Activated CD8-positive, alpha-beta T cell treated with anti-CD3 and anti-CD28 coated beads, Interleukin-2, amount 10 ng/mL, durations not matched to agents 7 days and 5 days (primary cell): ENCODE results near the gene DNAJC12. TPM values are rescaled to one million over a fixed set of nuclear protein-coding genes. Genes with fewer than 3 reads are reported as not detected.
A peak's percentile ranks its signal among the peaks of the same experiment; 100 is the strongest.

Experiments used
- ATAC-seq: fragments of 150-1000 bp; cut with Tn5 transposase; one replicate; pipeline ENCODE4 v1.10.0; 2021; ENCODE audit warnings: moderate library complexity
- CTCF ChIA-PET: fragments of 350-600 bp; sonication (Branson Sonifier 250); formaldehyde crosslinking; loops from one replicate; lab custom pipeline; 2021; ENCODE audit warnings: antibody characterized with exemption; lab: Charles Lee
- POLR2A ChIA-PET: fragments of 350-600 bp; sonication (Branson Sonifier 250); formaldehyde crosslinking; loops from one replicate; lab custom pipeline; 2021; ENCODE audit warnings: antibody characterized with exemption; lab: Charles Lee
- DNase-seq: peaks from one replicate; pipeline ENCODE4 v3.0.0-alpha.2; 2020
- H3K27ac Mint-ChIP-seq: one replicate; pipeline ENCODE4 v1.8.0; 2021; ENCODE audit warnings: mild to moderate bottlenecking, mixed read lengths
- H3K27me3 Mint-ChIP-seq: one replicate; pipeline ENCODE4 v1.8.0; 2021; ENCODE audit warnings: low read depth, mixed read lengths
- H3K36me3 Mint-ChIP-seq: one replicate; pipeline ENCODE4 v1.8.0; 2021; ENCODE audit warnings: low read depth, mixed read lengths
- H3K4me1 Mint-ChIP-seq: one replicate; pipeline ENCODE4 v1.8.0; 2021; ENCODE audit warnings: low read depth, mixed read lengths
- H3K4me3 Mint-ChIP-seq: one replicate; pipeline ENCODE4 v1.8.0; 2021; ENCODE audit warnings: mild to moderate bottlenecking, mixed read lengths
- H3K9me3 Mint-ChIP-seq: one replicate; pipeline ENCODE4 v1.8.0; 2022; ENCODE audit warnings: mixed read lengths; ENCODE audit not compliant: insufficient read depth
- total RNA-seq, 2 experiments: library from RNA; stranded (reverse); gene quantifications; one replicate each; pipeline ENCODE4 v1.2.3, GENCODE V29; 2021

Gene DNAJC12
- total RNA-seq, 2 experiments from 2014 or later = 2.6 to 3.0 TPM

DNA sequence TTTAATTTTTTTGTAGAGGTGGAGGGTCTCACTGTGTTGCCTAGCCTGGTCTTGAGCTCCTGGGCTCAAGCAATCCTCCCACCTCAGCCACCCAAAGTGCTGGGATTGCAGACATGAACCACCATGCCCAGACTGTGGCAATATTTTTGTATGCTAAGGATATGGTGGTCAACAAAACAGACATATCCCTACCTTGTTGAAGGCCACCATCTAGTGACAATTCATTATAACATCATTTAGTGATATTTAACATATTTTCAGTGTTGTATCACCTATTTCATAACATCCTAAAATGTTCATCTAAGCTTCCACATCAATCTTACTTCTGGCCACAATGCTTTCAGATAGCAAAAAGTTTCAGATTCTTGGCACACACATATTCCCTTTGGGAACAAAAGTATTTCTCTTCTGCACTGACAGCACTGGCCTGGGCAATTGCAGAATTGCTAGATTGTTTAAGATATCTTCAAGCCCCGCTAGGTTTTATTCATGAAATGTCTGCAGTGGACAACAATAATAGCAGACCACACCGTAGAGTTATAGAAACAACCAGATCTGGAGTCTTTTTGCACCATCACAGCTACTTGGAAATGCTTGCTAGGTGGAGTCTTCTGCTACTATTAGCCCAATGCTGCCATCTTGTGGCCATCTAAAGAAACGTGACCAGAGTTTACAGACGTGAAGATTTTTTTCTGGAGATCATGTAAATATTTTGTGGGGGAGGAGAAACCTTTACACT lies 58.4 kb downstream of the DNAJC12 start:
- no peaks in the 10 kb centered on the region for H3K27me3 Mint-ChIP-seq
- no peaks in the 10 kb centered on the region for H3K9me3 Mint-ChIP-seq
- H3K27ac Mint-ChIP-seq = no peak overlapping the region
- no peak overlapping the region for H3K4me3 Mint-ChIP-seq
- ATAC-seq (peak; percentile 75), DNase-seq (peak; percentile 86)
- CTCF ChIA-PET = interaction anchor here (0.7 to 8.6 kb wide), 42 partner anchors 9 to 1606 kb away, joined by 3 to 295 read pairs (median 5); partner anchors contain the start of gene CTNNA3
- peaks cover 46% of the 10 kb centered on the region for H3K4me1 Mint-ChIP-seq
- H3K36me3 Mint-ChIP-seq = no peaks in the 10 kb centered on the region
- POLR2A ChIA-PET = interaction anchor here (0.6 to 1.8 kb wide), 4 partner anchors 9 to 98 kb away, joined by 5 to 7 read pairs (median 6); no protein-coding TSS in a partner anchor

DNA sequence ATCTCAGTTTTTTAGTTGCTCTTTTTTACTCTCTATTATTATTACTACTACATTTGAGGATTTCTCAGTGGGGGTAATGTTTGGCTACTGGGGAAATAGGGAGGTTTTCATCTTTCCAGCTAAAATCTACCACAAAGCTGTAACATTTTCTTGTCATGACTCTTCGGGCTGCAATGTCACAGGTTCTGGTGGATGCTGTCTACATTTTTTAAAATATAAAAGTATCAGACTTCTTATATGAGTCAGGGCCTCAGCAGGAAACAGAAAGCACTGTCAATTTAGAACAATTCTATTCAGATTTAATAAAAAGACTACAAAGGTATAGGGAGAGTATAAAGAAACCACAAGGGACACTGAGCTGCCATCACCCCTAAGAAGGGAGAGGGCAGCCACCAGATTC lies 61.6 kb downstream of the DNAJC12 start:
- DNase-seq = no peak
- CTCF ChIA-PET = interaction anchor here (0.8 to 8.6 kb wide), 4 partner anchors 9 to 112 kb away, joined by 3 to 295 read pairs (median 102); partner anchors contain the start of gene CTNNA3
- H3K4me3 Mint-ChIP-seq = no peak overlapping the region
- no peaks in the 10 kb centered on the region for H3K36me3 Mint-ChIP-seq
- no peak for ATAC-seq
- H3K4me1 Mint-ChIP-seq = peaks cover 51% of the 10 kb centered on the region
- peaks cover 5% of the 10 kb centered on the region for H3K9me3 Mint-ChIP-seq
- POLR2A ChIA-PET = no interaction called here
- H3K27me3 Mint-ChIP-seq = no peaks in the 10 kb centered on the region
- H3K27ac Mint-ChIP-seq = no peak overlapping the region

DNA sequence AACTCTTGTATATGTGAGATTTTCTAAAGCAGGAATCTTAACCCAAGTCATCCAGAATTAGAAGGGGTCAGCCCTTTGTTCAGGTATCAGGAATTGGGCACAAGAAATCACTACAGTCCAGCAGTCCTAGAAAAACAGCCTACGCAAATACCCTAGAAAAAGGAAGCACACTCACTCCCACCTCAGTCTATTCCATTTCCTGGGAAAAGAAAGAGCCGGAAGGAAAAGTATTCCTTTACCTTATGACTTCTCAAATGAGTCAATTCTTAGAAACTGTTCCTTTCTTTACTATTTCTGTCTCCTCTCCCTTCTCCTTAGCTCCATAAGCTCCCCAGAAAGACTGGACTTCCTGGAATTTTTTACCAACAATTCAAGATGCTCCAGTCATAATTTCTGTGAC lies 62.7 kb downstream of the DNAJC12 start:
- no peak for DNase-seq
- Mint-ChIP-seq H3K27ac (no peak overlapping the region), H3K9me3 (peaks cover 5% of the 10 kb centered on the region), H3K4me3 (no peak overlapping the region), H3K36me3 (peaks cover 5% of the 10 kb centered on the region), H3K27me3 (no peaks in the 10 kb centered on the region), H3K4me1 (peaks cover 54% of the 10 kb centered on the region)
- no peak for ATAC-seq
- ChIA-PET POLR2A (no interaction called here), CTCF (interaction anchor here (5.3 to 8.6 kb wide), 2 partner anchors 13 to 78 kb away, joined by 98 to 295 read pairs; partner anchors contain the start of gene CTNNA3)

DNA sequence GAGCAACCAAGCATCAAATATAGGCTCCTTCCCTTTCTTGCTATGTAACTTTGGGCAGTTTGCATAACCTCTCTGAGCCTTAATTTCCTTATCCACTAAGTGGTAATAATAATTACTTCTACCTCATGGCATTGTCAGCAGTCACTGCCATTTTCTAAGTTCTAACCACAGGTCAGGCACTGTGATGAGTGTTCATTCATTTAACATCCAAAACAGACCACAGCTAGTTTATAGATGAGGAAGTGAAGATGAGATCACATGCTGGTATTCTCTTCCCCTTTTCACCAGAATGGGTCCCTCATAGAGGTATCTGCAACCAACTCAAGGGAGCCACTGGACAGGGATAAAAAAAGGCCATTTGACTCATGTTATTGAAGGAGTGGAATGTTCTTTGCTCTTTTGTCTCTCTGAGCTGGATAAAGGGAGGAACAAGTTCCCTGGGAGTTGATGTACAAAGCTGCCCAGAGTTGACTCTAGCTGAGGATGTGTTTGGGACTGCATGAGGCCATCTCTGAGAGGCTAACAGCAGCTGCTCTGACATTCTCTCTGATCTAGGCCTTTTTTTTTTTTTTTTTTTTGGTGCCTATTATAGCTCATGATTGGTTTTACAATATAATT lies 65.0 kb downstream of the DNAJC12 start:
- peak overlapping the region; percentile 46 for H3K27ac Mint-ChIP-seq
- POLR2A ChIA-PET = interaction anchor here (0.9 to 1.8 kb wide), 6 partner anchors 9 to 113 kb away, joined by 3 to 13 read pairs (median 4); no protein-coding TSS in a partner anchor

GRCh38 chr10:67772151-67772550 lies 65.8 kb downstream of the DNAJC12 start:
- Mint-ChIP-seq H3K27me3 (no peaks in the 10 kb centered on the region), H3K9me3 (peaks cover 5% of the 10 kb centered on the region), H3K27ac (peak overlapping the region; percentile 95), H3K36me3 (peaks cover 10% of the 10 kb centered on the region), H3K4me3 (no peak overlapping the region), H3K4me1 (peaks cover 55% of the 10 kb centered on the region)
- ATAC-seq = no peak
- DNase-seq = no peak
- POLR2A ChIA-PET = interaction anchor here (1.8 to 2.1 kb wide), 2 partner anchors 12 to 114 kb away, joined by 5 to 7 read pairs; no protein-coding TSS in a partner anchor
- CTCF ChIA-PET = interaction anchor here (2.2 to 3.6 kb wide), 4 partner anchors 7 to 75 kb away, joined by 10 to 49 read pairs (median 20); partner anchors contain the start of gene CTNNA3

More for the DNA sequence above, 65.0 kb downstream of the DNAJC12 start:
- ATAC-seq = peak; percentile 61
- Mint-ChIP-seq H3K4me1 (peaks cover 54% of the 10 kb centered on the region), H3K9me3 (peaks cover 5% of the 10 kb centered on the region), H3K36me3 (peaks cover 10% of the 10 kb centered on the region), H3K4me3 (no peak overlapping the region), H3K27me3 (no peaks in the 10 kb centered on the region)
- DNase-seq = no peak
- CTCF ChIA-PET = interaction anchor here (0.5 to 3.3 kb wide), 8 partner anchors 9 to 252 kb away, joined by 3 to 22 read pairs (median 8); partner anchors contain the start of gene CTNNA3

- peak overlapping the region; percentile 60 for H3K4me3 Mint-ChIP-seq
- no peaks in the 10 kb centered on the region for H3K27me3 Mint-ChIP-seq
- ChIA-PET CTCF (interaction anchor here (1.0 to 3.6 kb wide), 9 partner anchors 8 to 106 kb away, joined by 3 to 49 read pairs (median 6); no protein-coding TSS in a partner anchor), POLR2A (interaction anchor here (0.8 to 2.1 kb wide), 6 partner anchors 9 to 158 kb away, joined by 3 to 7 read pairs (median 4); no protein-coding TSS in a partner anchor)
- H3K27ac Mint-ChIP-seq = peak overlapping the region; percentile 95
- peaks cover 5% of the 10 kb centered on the region for H3K9me3 Mint-ChIP-seq
- H3K36me3 Mint-ChIP-seq = peaks cover 10% of the 10 kb centered on the region
- ATAC-seq (peak; percentile 70), DNase-seq (peak; percentile 72)
- H3K4me1 Mint-ChIP-seq = peaks cover 59% of the 10 kb centered on the region
Observed at GRCh38 chr10:67771200-67771599, 66.8 kb downstream of the DNAJC12 start.

GRCh38 chr10:67770537-67770936 lies 67.5 kb downstream of the DNAJC12 start:
- H3K4me3 Mint-ChIP-seq = peak overlapping the region; percentile 32
- H3K36me3 Mint-ChIP-seq = peaks cover 13% of the 10 kb centered on the region
- peaks cover 63% of the 10 kb centered on the region for H3K4me1 Mint-ChIP-seq
- DNase-seq (no peak), ATAC-seq (no peak)
- H3K9me3 Mint-ChIP-seq = peaks cover 5% of the 10 kb centered on the region
- CTCF ChIA-PET = interaction anchor here (1.5 to 3.6 kb wide), 8 partner anchors 9 to 105 kb away, joined by 5 to 49 read pairs (median 11); no protein-coding TSS in a partner anchor
- no peaks in the 10 kb centered on the region for H3K27me3 Mint-ChIP-seq
- POLR2A ChIA-PET = interaction anchor here (0.8 to 2.1 kb wide), 5 partner anchors 9 to 157 kb away, joined by 3 to 7 read pairs (median 4); no protein-coding TSS in a partner anchor
- peak overlapping the region; percentile 95 for H3K27ac Mint-ChIP-seq

DNA sequence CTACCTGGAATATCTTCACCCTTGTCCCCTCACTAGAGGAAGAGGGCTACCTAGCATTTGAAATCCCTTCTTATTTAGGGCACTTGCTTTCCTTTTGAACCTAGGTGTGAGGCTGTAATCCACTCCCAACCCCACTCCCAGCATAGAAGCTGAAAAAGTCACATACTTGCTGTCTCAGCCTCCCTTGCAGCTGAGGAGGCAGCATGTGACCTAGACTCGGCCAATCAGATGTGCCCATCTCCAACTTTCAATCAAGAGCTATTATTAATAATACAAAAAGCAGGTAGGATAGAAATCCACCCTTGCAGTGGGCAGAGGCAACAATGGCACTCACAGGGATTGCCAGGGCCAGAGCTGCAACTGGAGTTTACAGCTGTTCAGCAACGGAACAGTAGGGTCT lies 70.7 kb downstream of the DNAJC12 start:
- no peak for DNase-seq
- H3K4me1 Mint-ChIP-seq = peaks cover 61% of the 10 kb centered on the region
- no peak overlapping the region for H3K27ac Mint-ChIP-seq
- no peak overlapping the region for H3K4me3 Mint-ChIP-seq
- ATAC-seq = no peak
- H3K36me3 Mint-ChIP-seq = peaks cover 24% of the 10 kb centered on the region
- peaks cover under 1% of the 10 kb centered on the region for H3K9me3 Mint-ChIP-seq
- CTCF ChIA-PET = interaction anchor here (1.4 to 11.9 kb wide), 5 partner anchors 11 to 70 kb away, joined by 5 to 98 read pairs (median 6); no protein-coding TSS in a partner anchor
- H3K27me3 Mint-ChIP-seq = peaks cover 2% of the 10 kb centered on the region
- POLR2A ChIA-PET = interaction anchor here (0.9 kb wide), 1 partner anchor 118 kb away, joined by 3 read pairs; no protein-coding TSS in a partner anchor

GRCh38 chr10:67764012-67764822 lies 73.8 kb downstream of the DNAJC12 start:
- Mint-ChIP-seq H3K9me3 (no peaks in the 10 kb centered on the region), H3K4me1 (peaks cover 31% of the 10 kb centered on the region), H3K27ac (peak overlapping the region; percentile 98), H3K4me3 (peak overlapping the region; percentile 86), H3K27me3 (peaks cover 2% of the 10 kb centered on the region), H3K36me3 (peaks cover 17% of the 10 kb centered on the region)
- ATAC-seq (peak; percentile 85), DNase-seq (peak; percentile 97)
- POLR2A ChIA-PET = interaction anchor here (0.6 to 2.2 kb wide), 9 partner anchors 9 to 426 kb away, joined by 3 to 13 read pairs (median 3); no protein-coding TSS in a partner anchor
- CTCF ChIA-PET = interaction anchor here (1.1 to 11.9 kb wide), 6 partner anchors 14 to 97 kb away, joined by 3 to 98 read pairs (median 8); no protein-coding TSS in a partner anchor

DNA sequence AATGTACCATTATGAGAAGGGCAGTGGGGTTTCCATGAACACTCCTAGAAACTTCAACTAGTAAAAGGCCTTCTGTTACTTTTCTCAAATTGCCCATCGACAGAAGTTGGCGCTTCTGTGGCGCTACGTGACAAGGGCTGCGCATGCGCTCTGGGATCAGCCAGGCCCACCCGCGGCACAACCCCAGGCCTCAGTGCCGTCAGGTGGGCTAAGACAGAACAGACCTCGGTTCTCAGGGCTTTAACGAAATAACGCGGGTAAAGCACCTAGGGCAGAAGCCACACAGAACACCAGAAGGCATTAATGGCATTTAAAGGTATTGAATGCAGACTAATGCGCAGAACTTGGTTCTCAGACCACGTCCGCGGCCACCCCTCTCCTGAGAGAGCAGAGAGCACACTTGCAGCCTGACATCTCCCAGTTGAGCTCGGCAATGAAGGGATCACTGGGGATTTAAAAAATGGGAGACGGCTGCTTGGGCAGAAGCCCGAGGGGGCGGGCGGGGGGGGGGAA lies 74.4 kb downstream of the DNAJC12 start:
- no peaks in the 10 kb centered on the region for H3K9me3 Mint-ChIP-seq
- ChIA-PET POLR2A (interaction anchor here (1.2 to 2.2 kb wide), 5 partner anchors 10 to 151 kb away, joined by 3 to 13 read pairs (median 7); no protein-coding TSS in a partner anchor), CTCF (interaction anchor here (1.1 to 11.9 kb wide), 6 partner anchors 14 to 96 kb away, joined by 3 to 98 read pairs (median 8); no protein-coding TSS in a partner anchor)
- peak; percentile 80 for DNase-seq
- peaks cover 26% of the 10 kb centered on the region for H3K4me1 Mint-ChIP-seq
- peak overlapping the region; percentile 98 for H3K27ac Mint-ChIP-seq
- H3K27me3 Mint-ChIP-seq = peaks cover 2% of the 10 kb centered on the region
- peak; percentile 35 for ATAC-seq
- H3K36me3 Mint-ChIP-seq = peaks cover 14% of the 10 kb centered on the region
- peak overlapping the region; percentile 86 for H3K4me3 Mint-ChIP-seq
